Tibial nerve (tissue), 4 donors: Measurements from ENCODE around the gene CAPN12. TPM values are rescaled to one million over a fixed set of nuclear protein-coding genes. Genes with fewer than 3 reads are reported as not detected.

Experiments used
- DNase-seq, 2 donors: peaks; one replicate each; pipeline ENCODE4 v3.0.0-alpha.2; 2019; ENCODE audit warnings: low spot score in 2 of 2
- H3K27ac ChIP-seq, 4 donors: fragments of 200-600 bp; sonication (generic) in 3 of 4; one replicate each; pipeline ENCODE4 v1.5.1; 2017 to 2019; ENCODE audit warnings: mild to moderate bottlenecking in 1 of 4
- H3K27me3 ChIP-seq, 2 donors: fragments of 200-600 bp; sonication (generic) in 1 of 2; one replicate each; pipeline versions ENCODE4 v1.5.1 to v1.6.0; 2017 to 2019
- H3K36me3 ChIP-seq, 3 donors: fragments of 200-600 bp; sonication (generic); one replicate each; pipeline ENCODE4 v1.5.1; 2018 to 2019
- H3K4me1 ChIP-seq, 4 donors: fragments of 200-600 bp; sonication (generic) in 3 of 4; one replicate each; pipeline ENCODE4 v1.5.1; 2017 to 2019
- H3K4me3 ChIP-seq, 4 donors: fragments of 200-600 bp; sonication (generic) in 3 of 4; one replicate each; pipeline ENCODE4 v1.5.1; 2017 to 2019; ENCODE audit warnings: mild to moderate bottlenecking in 1 of 4, moderate library complexity in 1 of 4
- H3K9me3 ChIP-seq, 4 donors: fragments of 200-600 bp; sonication (generic) in 3 of 4; one replicate each; pipeline ENCODE4 v1.5.1; 2017 to 2019
- EP300 ChIP-seq, 2 donors: sonication (generic); formaldehyde crosslinking; IDR thresholded peaks; one replicate each; pipeline ENCODE4 v1.6.1; 2017; ENCODE audit warnings: antibody characterized with exemption in 2 of 2, mild to moderate bottlenecking in 1 of 2
- POLR2A ChIP-seq, 2 donors: fragments of 450-650 bp; IDR thresholded peaks; one replicate each; pipeline ENCODE4 v1.6.1; 2017; ENCODE audit warnings: antibody characterized with exemption in 2 of 2, mild to moderate bottlenecking in 2 of 2, moderate library complexity in 2 of 2
- WGBS, 2 donors: methylation state at CpG; one replicate each; pipeline ENCODE4 v1.1.5; 2018; 5-methylcytosine and 5-hydroxymethylcytosine counted together
- total RNA-seq, 4 donors: library from RNA; depleted of rRNA; stranded (reverse); fragments of >200 nt; gene quantifications; one replicate each; pipeline ENCODE4 v1.1.0, GENCODE V29; 2016
- TF ChIP-seq, protein P1 (sequence below), 5 experiments: fragments of 200-600 bp in 3 of 5; fragments of 450-650 bp in 2 of 5; sonication (generic) in 3 of 5; IDR thresholded peaks; one replicate each; pipeline ENCODE4 v1.5.1; 2016 to 2019; ENCODE audit warnings: antibody characterized with exemption in 5 of 5, mild to moderate bottlenecking in 3 of 5, moderate library complexity in 2 of 5

Gene CAPN12
- total RNA-seq, 4 donors from 2014 or later: 3.5 to 5.7 (median 4.8) TPM

- Histone ChIP-seq H3K36me3 (peaks cover 0 to 11% (median 6%) of the 10 kb centered on the region in 3 donors), H3K4me1 (peaks cover 0 to 100% (median 92%) of the 10 kb centered on the region in 4 donors), H3K27ac (peak overlapping the region in 3 of 4 donors; percentile 83 to 96 (median 92)), H3K4me3 (no peak overlapping the region), H3K9me3 (no peaks in the 10 kb centered on the region), H3K27me3 (no peaks in the 10 kb centered on the region)
- WGBS, 2 donors: 76 to 81% methylated on average over 22 of the region's 22 CpGs
- TF ChIP-seq POLR2A (IDR thresholded peaks at IDR 0.05) (no peak), EP300 (IDR thresholded peaks at IDR 0.05) (no peak)
- TF ChIP-seq, protein P1, sequence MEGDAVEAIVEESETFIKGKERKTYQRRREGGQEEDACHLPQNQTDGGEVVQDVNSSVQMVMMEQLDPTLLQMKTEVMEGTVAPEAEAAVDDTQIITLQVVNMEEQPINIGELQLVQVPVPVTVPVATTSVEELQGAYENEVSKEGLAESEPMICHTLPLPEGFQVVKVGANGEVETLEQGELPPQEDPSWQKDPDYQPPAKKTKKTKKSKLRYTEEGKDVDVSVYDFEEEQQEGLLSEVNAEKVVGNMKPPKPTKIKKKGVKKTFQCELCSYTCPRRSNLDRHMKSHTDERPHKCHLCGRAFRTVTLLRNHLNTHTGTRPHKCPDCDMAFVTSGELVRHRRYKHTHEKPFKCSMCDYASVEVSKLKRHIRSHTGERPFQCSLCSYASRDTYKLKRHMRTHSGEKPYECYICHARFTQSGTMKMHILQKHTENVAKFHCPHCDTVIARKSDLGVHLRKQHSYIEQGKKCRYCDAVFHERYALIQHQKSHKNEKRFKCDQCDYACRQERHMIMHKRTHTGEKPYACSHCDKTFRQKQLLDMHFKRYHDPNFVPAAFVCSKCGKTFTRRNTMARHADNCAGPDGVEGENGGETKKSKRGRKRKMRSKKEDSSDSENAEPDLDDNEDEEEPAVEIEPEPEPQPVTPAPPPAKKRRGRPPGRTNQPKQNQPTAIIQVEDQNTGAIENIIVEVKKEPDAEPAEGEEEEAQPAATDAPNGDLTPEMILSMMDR (IDR thresholded peaks at IDR 0.05): no peak
- DNase-seq: no peak
Observed at GRCh38 chr19:38695832-38696728, 48.2 kb downstream of the CAPN12 start.

GRCh38 chr19:38695317-38695683 lies 49.0 kb downstream of the CAPN12 start:
- Histone ChIP-seq H3K9me3 (no peaks in the 10 kb centered on the region), H3K4me3 (no peak overlapping the region), H3K36me3 (peaks cover 0 to 3% (median under 1%) of the 10 kb centered on the region in 3 donors), H3K27ac (peak overlapping the region in 3 of 4 donors; percentile 83 to 96 (median 92)), H3K27me3 (no peaks in the 10 kb centered on the region), H3K4me1 (peaks cover 0 to 100% (median 90%) of the 10 kb centered on the region in 4 donors)
- DNase-seq: no peak
- TF ChIP-seq, protein P1 (IDR thresholded peaks at IDR 0.05): no peak
- no peak for TF ChIP-seq POLR2A (IDR thresholded peaks at IDR 0.05)
- TF ChIP-seq EP300 (IDR thresholded peaks at IDR 0.05): no peak
- 45 to 47% methylated on average over 9 of the region's 9 CpGs for WGBS, 2 donors

- TF ChIP-seq EP300 (IDR thresholded peaks at IDR 0.05) (peak in 1 of 2 donors; percentile 91), POLR2A (IDR thresholded peaks at IDR 0.05) (peak in 1 of 2 donors; percentile 20)
- TF ChIP-seq, protein P1 (IDR thresholded peaks at IDR 0.05): peak in 1 of 5 experiments; percentile 10
- H3K27me3 ChIP-seq: no peaks in the 10 kb centered on the region
- peaks cover 0 to 99% (median 75%) of the 10 kb centered on the region in 4 donors for H3K4me1 ChIP-seq
- DNase-seq: no peak
- 24 to 29% methylated on average over 19 of the region's 19 CpGs for WGBS, 2 donors
- H3K9me3 ChIP-seq: no peaks in the 10 kb centered on the region
- H3K36me3 ChIP-seq: no peaks in the 10 kb centered on the region
- no peak overlapping the region for H3K4me3 ChIP-seq
- H3K27ac ChIP-seq: peak overlapping the region; percentile 78 to 96 (median 88)
Observed at GRCh38 chr19:38693380-38694223, 50.7 kb downstream of the CAPN12 start.

DNA sequence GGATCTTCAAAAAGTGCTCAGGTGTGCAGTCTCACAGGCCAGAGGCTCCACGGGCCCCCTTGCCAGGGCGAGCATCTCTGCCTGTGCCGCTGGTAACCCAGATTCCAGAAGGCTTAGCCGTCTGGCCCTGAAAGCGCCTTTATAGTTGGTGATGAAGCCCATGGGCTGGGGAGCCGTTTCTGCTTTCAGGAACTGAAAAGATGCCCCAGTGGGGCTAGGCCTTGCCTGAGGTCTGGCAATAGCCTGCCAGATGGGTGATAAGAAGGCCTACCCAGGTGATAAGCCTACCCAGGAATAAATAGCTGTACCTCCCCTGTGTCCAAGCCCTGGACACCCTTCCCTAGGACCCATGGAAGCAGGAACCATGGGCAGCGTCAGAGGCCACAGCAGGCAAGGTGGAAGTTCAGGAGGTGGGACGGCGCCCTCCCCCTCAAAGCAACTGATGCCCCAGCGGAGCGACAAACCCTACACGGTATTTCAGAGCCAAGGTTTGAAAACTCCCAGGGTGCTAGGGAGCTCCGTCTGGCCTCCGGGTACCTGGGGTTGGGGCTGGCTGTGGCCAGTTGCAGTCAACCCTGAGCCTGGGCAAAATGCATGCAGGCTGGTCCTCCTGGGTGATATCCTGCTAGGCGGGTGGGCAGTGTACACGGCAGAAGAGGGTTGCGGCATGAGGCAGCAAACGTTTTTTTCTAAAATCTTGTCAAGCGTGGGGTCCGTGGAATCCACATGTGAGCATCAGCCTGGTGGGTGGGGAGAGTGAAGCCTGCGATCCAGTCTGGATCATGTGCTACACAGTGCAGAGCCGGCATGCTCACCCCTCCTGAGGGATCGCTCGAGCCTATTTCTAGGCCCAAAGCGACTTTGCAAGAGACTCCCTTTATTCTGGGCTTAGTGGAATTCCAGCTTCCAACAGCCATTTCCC lies 51.6 kb downstream of the CAPN12 start:
- TF ChIP-seq POLR2A (IDR thresholded peaks at IDR 0.05) (no peak), EP300 (IDR thresholded peaks at IDR 0.05) (no peak)
- TF ChIP-seq, protein P1 (IDR thresholded peaks at IDR 0.05): no peak
- Histone ChIP-seq H3K4me3 (peak overlapping the region in 1 of 4 donors; percentile 5), H3K9me3 (no peaks in the 10 kb centered on the region), H3K36me3 (no peaks in the 10 kb centered on the region), H3K27ac (peak overlapping the region; percentile 78 to 96 (median 88)), H3K4me1 (peaks cover 0 to 99% (median 68%) of the 10 kb centered on the region in 4 donors), H3K27me3 (no peaks in the 10 kb centered on the region)
- DNase-seq: no peak
- WGBS, 2 donors: 35 to 37% methylated on average over 18 to 25 of the region's 25 CpGs
